ENCODE results near the gene ABCC1.

ABCC1 gene

DNA sequence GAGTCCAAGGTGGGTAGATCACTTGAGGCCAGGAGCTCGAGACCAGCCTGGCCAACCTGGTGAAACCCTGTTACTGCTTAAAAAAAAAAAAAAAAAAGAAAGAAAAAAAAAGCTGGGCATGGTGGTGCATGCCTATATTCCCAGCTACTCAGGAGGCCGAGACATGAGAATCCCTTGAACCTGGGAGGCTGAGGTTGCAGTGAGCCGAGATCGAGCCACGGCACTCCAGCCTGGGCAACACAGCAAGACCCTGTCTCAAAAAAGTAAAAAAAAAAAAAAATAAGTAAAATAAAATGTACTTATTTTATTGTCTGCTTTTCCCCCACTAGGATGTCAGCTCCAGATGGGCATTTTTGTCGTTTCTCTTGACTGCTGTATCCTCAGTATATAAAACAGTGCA is 107.7 kb downstream of the ABCC1 start:
- ChIA-PET POLR2A (no interaction called here), CTCF (no interaction called here)
- TF ChIP-seq FOXA1 (IDR thresholded peaks at IDR 0.05) (no peak), BHLHE40 (IDR thresholded peaks at IDR 0.05; ENCODE audit: borderline replicate concordance) (no peak), TARDBP (IDR thresholded peaks at IDR 0.05) (no peak), ELF4 (IDR thresholded peaks at IDR 0.05) (no peak)
- no peak for DNase-seq (ENCODE audit: extremely low spot score)

DNA sequence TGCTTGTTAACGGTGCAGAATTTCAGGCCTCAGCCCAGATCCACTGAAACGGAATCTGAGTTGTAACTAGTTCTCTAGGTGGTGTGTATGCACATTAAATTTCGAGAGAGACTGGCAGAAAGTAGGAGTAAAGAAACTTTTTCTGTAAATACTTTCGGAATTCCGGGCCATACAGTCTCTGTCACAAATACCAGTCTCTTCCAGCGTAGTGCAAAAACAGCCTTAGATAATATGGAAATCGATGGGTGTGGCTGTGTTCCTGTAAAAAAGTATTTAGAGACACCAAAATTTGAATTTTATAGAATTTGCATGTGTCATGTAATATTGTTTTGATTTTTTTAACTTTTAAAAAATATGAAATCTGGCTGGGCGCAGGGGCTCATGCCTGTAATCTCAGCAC is 109.7 kb downstream of the ABCC1 start:
- ChIA-PET POLR2A (no interaction called here), CTCF (no interaction called here)
- DNase-seq (ENCODE audit: extremely low spot score) = no peak
- TF ChIP-seq ZNF384 (IDR thresholded peaks at IDR 0.05) (no peak), SUZ12 (IDR thresholded peaks at IDR 0.05) (no peak), ARNT (IDR thresholded peaks at IDR 0.05) (no peak), CTBP1 (IDR thresholded peaks at IDR 0.05; ENCODE audit: borderline replicate concordance) (no peak), BHLHE40 (IDR thresholded peaks at IDR 0.05; ENCODE audit: borderline replicate concordance) (no peak), LEF1 (IDR thresholded peaks at IDR 0.05; ENCODE audit: borderline replicate concordance) (no peak), FOXA1 (IDR thresholded peaks at IDR 0.05) (no peak), NFRKB (IDR thresholded peaks at IDR 0.05) (no peak), SP1 (IDR thresholded peaks at IDR 0.05) (no peak)
- TF ChIP-seq, protein P1, sequence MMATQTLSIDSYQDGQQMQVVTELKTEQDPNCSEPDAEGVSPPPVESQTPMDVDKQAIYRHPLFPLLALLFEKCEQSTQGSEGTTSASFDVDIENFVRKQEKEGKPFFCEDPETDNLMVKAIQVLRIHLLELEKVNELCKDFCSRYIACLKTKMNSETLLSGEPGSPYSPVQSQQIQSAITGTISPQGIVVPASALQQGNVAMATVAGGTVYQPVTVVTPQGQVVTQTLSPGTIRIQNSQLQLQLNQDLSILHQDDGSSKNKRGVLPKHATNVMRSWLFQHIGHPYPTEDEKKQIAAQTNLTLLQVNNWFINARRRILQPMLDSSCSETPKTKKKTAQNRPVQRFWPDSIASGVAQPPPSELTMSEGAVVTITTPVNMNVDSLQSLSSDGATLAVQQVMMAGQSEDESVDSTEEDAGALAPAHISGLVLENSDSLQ (IDR thresholded peaks at IDR 0.05) = no peak

DNA sequence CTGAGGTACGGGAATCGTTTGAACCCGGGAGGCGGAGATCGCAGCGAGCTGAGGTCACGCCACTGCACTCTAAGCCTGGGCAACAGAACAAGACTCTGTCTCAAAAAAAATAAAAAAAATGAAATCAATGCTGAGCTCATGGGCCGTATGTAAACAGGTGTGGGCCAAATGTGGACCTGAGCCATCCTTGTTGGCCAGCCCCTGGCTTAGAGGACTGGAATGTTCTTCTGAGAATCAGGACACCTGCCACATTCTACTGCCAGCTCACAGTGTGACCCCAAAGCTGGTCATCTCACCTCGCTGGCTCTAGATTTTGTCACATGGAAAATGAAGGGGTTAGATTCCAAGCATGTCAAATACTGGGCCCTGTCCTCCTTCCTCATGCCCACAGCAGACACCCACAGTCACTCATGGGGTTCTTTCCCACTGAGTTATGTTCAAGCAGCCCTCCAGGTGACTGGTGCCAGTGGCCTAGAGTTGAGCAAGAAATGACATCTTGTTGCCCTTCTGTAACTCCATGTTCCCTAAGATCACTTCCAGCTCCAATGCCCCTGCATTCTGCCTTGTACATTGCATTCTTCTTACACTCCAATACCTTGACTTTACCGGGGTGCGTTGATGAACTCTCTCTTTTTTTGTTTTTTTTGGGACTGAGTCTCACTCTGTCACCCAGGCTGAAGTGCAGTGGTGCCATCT is 110.6 kb downstream of the ABCC1 start:
- DNase-seq (ENCODE audit: extremely low spot score) = no peak
- ChIA-PET CTCF (no interaction called here), POLR2A (no interaction called here)
- no peak for TF ChIP-seq SUZ12 (IDR thresholded peaks at IDR 0.05)
- TF ChIP-seq ELF4 (IDR thresholded peaks at IDR 0.05) = no peak
- TF ChIP-seq TARDBP (IDR thresholded peaks at IDR 0.05) = no peak
- TF ChIP-seq FOXA1 (IDR thresholded peaks at IDR 0.05) = no peak
- TF ChIP-seq L3MBTL2 (conservative IDR thresholded peaks at IDR 0.05) = no peak
- TF ChIP-seq CTBP1 (IDR thresholded peaks at IDR 0.05; ENCODE audit: borderline replicate concordance) = no peak
- TF ChIP-seq HDGF (IDR thresholded peaks at IDR 0.05; ENCODE audit: borderline replicate concordance) = no peak
- TF ChIP-seq SP1 (IDR thresholded peaks at IDR 0.05) = no peak
- TF ChIP-seq BHLHE40 (IDR thresholded peaks at IDR 0.05; ENCODE audit: borderline replicate concordance) = no peak
- TF ChIP-seq LEF1 (IDR thresholded peaks at IDR 0.05; ENCODE audit: borderline replicate concordance) = no peak
- no peak for TF ChIP-seq ZNF384 (IDR thresholded peaks at IDR 0.05)
- TF ChIP-seq FOXM1 (IDR thresholded peaks at IDR 0.05; ENCODE audit: borderline replicate concordance) = no peak
- TF ChIP-seq, protein P1 (IDR thresholded peaks at IDR 0.05) = no peak
- no peak for TF ChIP-seq FOXK2 (IDR thresholded peaks at IDR 0.05)

DNA sequence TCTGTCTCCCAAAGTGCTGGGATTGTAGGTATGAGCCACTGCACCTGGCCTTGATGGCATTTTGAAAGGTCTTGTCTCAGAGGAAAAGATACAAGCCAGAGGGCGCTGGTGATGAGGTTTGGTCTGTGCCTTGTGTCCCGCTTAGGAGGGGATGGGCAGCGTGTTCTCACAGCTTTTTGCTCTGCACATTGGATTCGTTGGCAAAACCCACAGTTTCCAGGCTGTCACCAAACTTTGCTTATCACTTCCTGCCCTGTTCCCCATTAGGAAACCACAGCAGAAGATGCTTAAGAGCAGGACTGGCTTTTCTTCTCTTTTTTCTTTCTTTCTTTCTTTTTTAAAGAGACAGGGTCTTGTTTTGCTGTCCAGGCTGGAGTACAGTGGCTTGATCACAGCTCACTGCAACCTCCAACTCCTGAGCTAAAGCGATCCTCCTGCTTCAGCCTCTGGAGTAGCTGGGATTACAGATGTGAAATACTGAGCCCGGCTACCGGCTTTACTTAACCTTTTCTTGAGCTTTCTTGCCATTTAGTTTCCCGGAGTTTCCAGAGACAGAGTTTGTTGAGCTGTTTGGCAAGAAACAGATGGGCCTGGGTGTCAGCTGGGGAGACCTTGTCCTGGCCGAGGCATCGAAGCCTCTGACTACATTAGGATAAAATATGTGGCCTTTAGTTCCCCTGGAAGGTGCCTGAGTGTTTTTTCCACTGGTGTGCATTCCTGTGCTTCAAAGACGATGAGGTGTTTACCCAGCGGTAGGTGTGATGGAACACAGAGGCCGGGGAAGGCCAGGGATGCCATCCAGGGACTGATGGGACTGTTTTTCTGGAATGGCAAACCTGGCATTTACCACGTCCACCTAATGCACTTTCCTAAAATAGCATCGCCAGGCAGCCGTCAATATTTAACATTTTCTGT is 112.9 kb downstream of the ABCC1 start:
- DNase-seq (ENCODE audit: extremely low spot score) = no peak
- TF ChIP-seq FOXA1 (IDR thresholded peaks at IDR 0.05) = no peak
- no peak for TF ChIP-seq FOXM1 (IDR thresholded peaks at IDR 0.05; ENCODE audit: borderline replicate concordance)
- TF ChIP-seq HDGF (IDR thresholded peaks at IDR 0.05; ENCODE audit: borderline replicate concordance) = no peak
- no peak for TF ChIP-seq BHLHE40 (IDR thresholded peaks at IDR 0.05; ENCODE audit: borderline replicate concordance)
- ChIA-PET POLR2A (no interaction called here), CTCF (interaction anchor here (0.6 kb wide), 1 partner anchor 134 kb away, joined by 3 read pairs; no protein-coding TSS in a partner anchor)

DNA sequence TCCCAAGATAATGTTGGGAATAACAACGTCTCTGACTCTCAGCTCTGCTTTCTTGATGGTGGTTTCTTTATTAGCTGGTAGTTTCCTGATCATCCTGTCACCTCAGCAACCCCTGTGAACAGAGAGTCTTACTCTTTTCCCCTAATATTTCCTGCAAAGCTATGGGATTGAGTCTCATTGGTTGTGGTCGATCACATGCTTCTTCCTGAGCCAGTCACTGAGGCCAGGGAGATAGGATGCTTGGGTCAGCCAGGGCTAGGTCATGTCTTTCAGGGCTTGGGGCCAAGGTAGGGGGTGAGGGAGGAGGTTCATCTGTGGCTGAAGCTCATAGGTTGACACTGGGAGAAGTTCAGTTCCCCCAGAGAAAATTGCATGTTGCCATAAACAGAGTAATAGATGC is 114.3 kb downstream of the ABCC1 start:
- ChIA-PET POLR2A (no interaction called here), CTCF (interaction anchor here (0.5 to 0.7 kb wide), 2 partner anchors 32 to 120 kb away, joined by 3 read pairs; no protein-coding TSS in a partner anchor)
- no peak for TF ChIP-seq ARNT (IDR thresholded peaks at IDR 0.05)
- no peak for TF ChIP-seq SP1 (IDR thresholded peaks at IDR 0.05)
- TF ChIP-seq TARDBP (IDR thresholded peaks at IDR 0.05) = no peak
- TF ChIP-seq L3MBTL2 (conservative IDR thresholded peaks at IDR 0.05) = no peak
- no peak for TF ChIP-seq NFRKB (IDR thresholded peaks at IDR 0.05)
- no peak for TF ChIP-seq FOXA1 (IDR thresholded peaks at IDR 0.05)
- TF ChIP-seq, protein P1 (IDR thresholded peaks at IDR 0.05) = no peak
- no peak for TF ChIP-seq ZNF384 (IDR thresholded peaks at IDR 0.05)
- no peak for TF ChIP-seq SUZ12 (IDR thresholded peaks at IDR 0.05)
- TF ChIP-seq HDGF (IDR thresholded peaks at IDR 0.05; ENCODE audit: borderline replicate concordance) = no peak
- TF ChIP-seq BHLHE40 (IDR thresholded peaks at IDR 0.05; ENCODE audit: borderline replicate concordance) = no peak
- no peak for TF ChIP-seq FOXK2 (IDR thresholded peaks at IDR 0.05)
- TF ChIP-seq LEF1 (IDR thresholded peaks at IDR 0.05; ENCODE audit: borderline replicate concordance) = no peak
- DNase-seq (ENCODE audit: extremely low spot score) = no peak

DNA sequence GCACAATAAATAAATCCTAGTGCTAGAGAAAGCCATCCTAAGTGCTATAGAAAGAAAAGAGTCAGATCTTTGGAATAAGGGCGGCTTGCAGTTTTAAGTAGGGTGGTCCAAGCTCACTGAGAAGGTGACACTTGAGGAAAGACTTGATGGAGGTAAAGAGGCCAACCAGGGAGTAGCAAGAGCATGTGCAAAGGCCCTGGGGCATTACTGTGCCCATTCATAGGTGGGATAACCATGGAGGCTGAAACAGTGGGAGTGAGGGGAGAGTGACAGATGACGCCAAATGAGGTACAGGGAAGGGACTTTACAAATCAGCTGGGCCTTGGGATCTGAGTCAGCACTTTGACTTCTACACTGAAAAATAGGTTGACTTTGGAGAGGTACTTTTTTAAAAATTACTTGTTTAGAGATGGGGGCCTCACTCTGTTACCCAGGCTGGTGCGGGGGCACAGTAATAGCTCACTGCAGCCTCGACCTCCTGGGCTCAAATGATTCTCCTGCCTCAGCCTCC is 115.5 kb downstream of the ABCC1 start:
- DNase-seq (ENCODE audit: extremely low spot score) = no peak
- TF ChIP-seq L3MBTL2 (conservative IDR thresholded peaks at IDR 0.05) = no peak
- TF ChIP-seq FOXK2 (IDR thresholded peaks at IDR 0.05) = no peak
- TF ChIP-seq, protein P1 (IDR thresholded peaks at IDR 0.05) = no peak
- no peak for TF ChIP-seq TARDBP (IDR thresholded peaks at IDR 0.05)
- no peak for TF ChIP-seq SP1 (IDR thresholded peaks at IDR 0.05)
- no peak for TF ChIP-seq NFRKB (IDR thresholded peaks at IDR 0.05)
- TF ChIP-seq ELF4 (IDR thresholded peaks at IDR 0.05) = no peak
- TF ChIP-seq CTBP1 (IDR thresholded peaks at IDR 0.05; ENCODE audit: borderline replicate concordance) = no peak
- ChIA-PET CTCF (no interaction called here), POLR2A (no interaction called here)

Measured in HEK293T (cell line).